IPS DF 6.9 (cell line): ENCODE data around the gene LPP.

Experiments used
- DNase-seq: peaks from one replicate; pipeline ENCODE4 v3.0.0-alpha.2; 2013; ENCODE audit warnings: low read depth, low spot score
- H3K27ac ChIP-seq: one replicate; pipeline ENCODE4 v1.5.1; 2013; ENCODE audit warnings: low read length, control low read depth
- H3K27me3 ChIP-seq: 2 replicates; pipeline ENCODE4 v1.6.1; 2013; ENCODE audit warnings: mild to moderate bottlenecking, low read length; ENCODE audit not compliant: control insufficient read depth, insufficient read depth
- H3K36me3 ChIP-seq: 2 replicates; pipeline ENCODE4 v1.6.1; 2013; ENCODE audit warnings: low read length; ENCODE audit not compliant: control insufficient read depth, insufficient read depth
- H3K4me1 ChIP-seq: 2 replicates; pipeline ENCODE4 v1.6.1; 2013; ENCODE audit warnings: low read length; ENCODE audit not compliant: control insufficient read depth, insufficient read depth
- H3K4me3 ChIP-seq: 2 replicates; pipeline ENCODE4 v1.5.1; 2013; ENCODE audit warnings: mild to moderate bottlenecking, low read length
- H3K9me3 ChIP-seq: 2 replicates; pipeline ENCODE4 v1.6.1; 2013; ENCODE audit warnings: low read length, inconsistent platforms; ENCODE audit not compliant: control insufficient read depth, insufficient read depth
- WGBS: extraction: QIAGEN DNeasy Blood & Tissue Kit; methylation state at CpG from one replicate; pipeline ENCODE4 v1.1.7; 2013; ENCODE audit warnings: mixed read lengths, missing lambda C conversion rate; ENCODE audit not compliant: insufficient read length, insufficient coverage; 5-methylcytosine and 5-hydroxymethylcytosine counted together

The LPP gene

GRCh38 chr3:188822411-188822810 lies 668.5 kb downstream of the LPP start:
- Histone ChIP-seq H3K4me3 (no peak overlapping the region), H3K36me3 (no peaks in the 10 kb centered on the region), H3K4me1 (no peaks in the 10 kb centered on the region), H3K9me3 (no peaks in the 10 kb centered on the region), H3K27me3 (no peaks in the 10 kb centered on the region), H3K27ac (no peak overlapping the region)
- WGBS: no CpG with 5 or more reads among the region's 2 CpGs
- DNase-seq: no peak

- H3K9me3 ChIP-seq: no peaks in the 10 kb centered on the region
- WGBS: no CpG with 5 or more reads among the region's 8 CpGs
- H3K4me1 ChIP-seq: no peaks in the 10 kb centered on the region
- H3K27me3 ChIP-seq: no peaks in the 10 kb centered on the region
- no peak for DNase-seq
- no peaks in the 10 kb centered on the region for H3K36me3 ChIP-seq
- no peak overlapping the region for H3K27ac ChIP-seq
- H3K4me3 ChIP-seq: no peak overlapping the region
Observed at GRCh38 chr3:188824566-188824965, 670.6 kb downstream of the LPP start.

GRCh38 chr3:188825901-188826300 lies 671.9 kb downstream of the LPP start:
- Histone ChIP-seq H3K27me3 (no peaks in the 10 kb centered on the region), H3K36me3 (no peaks in the 10 kb centered on the region), H3K4me1 (no peaks in the 10 kb centered on the region), H3K4me3 (no peak overlapping the region), H3K9me3 (no peaks in the 10 kb centered on the region), H3K27ac (no peak overlapping the region)
- no CpG with 5 or more reads among the region's 6 CpGs for WGBS
- no peak for DNase-seq

- Histone ChIP-seq H3K4me3 (no peak overlapping the region), H3K9me3 (no peaks in the 10 kb centered on the region), H3K27ac (no peak overlapping the region), H3K27me3 (no peaks in the 10 kb centered on the region), H3K4me1 (no peaks in the 10 kb centered on the region), H3K36me3 (no peaks in the 10 kb centered on the region)
- DNase-seq: no peak
- WGBS: no CpG with 5 or more reads among the region's 1 CpG
Observed at GRCh38 chr3:188826574-188826973, 672.6 kb downstream of the LPP start.

GRCh38 chr3:188827103-188827502 lies 673.1 kb downstream of the LPP start:
- no peak overlapping the region for H3K27ac ChIP-seq
- H3K4me3 ChIP-seq: no peak overlapping the region
- no peaks in the 10 kb centered on the region for H3K9me3 ChIP-seq
- no peaks in the 10 kb centered on the region for H3K36me3 ChIP-seq
- WGBS: no CpG with 5 or more reads among the region's 1 CpG
- no peak for DNase-seq
- H3K4me1 ChIP-seq: no peaks in the 10 kb centered on the region
- no peaks in the 10 kb centered on the region for H3K27me3 ChIP-seq

- H3K9me3 ChIP-seq: no peaks in the 10 kb centered on the region
- no peaks in the 10 kb centered on the region for H3K4me1 ChIP-seq
- H3K36me3 ChIP-seq: no peaks in the 10 kb centered on the region
- no peaks in the 10 kb centered on the region for H3K27me3 ChIP-seq
- H3K27ac ChIP-seq: no peak overlapping the region
- 100% methylated on average over 2 of the region's 3 CpGs for WGBS
- no peak overlapping the region for H3K4me3 ChIP-seq
- no peak for DNase-seq
Observed at GRCh38 chr3:188827576-188827975, 673.6 kb downstream of the LPP start.

- Histone ChIP-seq H3K36me3 (no peaks in the 10 kb centered on the region), H3K4me3 (no peak overlapping the region), H3K4me1 (no peaks in the 10 kb centered on the region), H3K9me3 (no peaks in the 10 kb centered on the region), H3K27ac (no peak overlapping the region), H3K27me3 (no peaks in the 10 kb centered on the region)
- no peak for DNase-seq
- WGBS: no CpG with 5 or more reads among the region's 6 CpGs
Observed at GRCh38 chr3:188829130-188829529, 675.2 kb downstream of the LPP start.

- no CpG with 5 or more reads among the region's 3 CpGs for WGBS
- no peaks in the 10 kb centered on the region for H3K9me3 ChIP-seq
Observed at GRCh38 chr3:188829576-188829975, 675.6 kb downstream of the LPP start.

GRCh38 chr3:188830893-188831292 lies 676.9 kb downstream of the LPP start:
- no peak overlapping the region for H3K4me3 ChIP-seq
- H3K4me1 ChIP-seq: no peaks in the 10 kb centered on the region
- H3K27me3 ChIP-seq: no peaks in the 10 kb centered on the region
- H3K27ac ChIP-seq: no peak overlapping the region
- DNase-seq: no peak
- H3K36me3 ChIP-seq: no peaks in the 10 kb centered on the region
- no peaks in the 10 kb centered on the region for H3K9me3 ChIP-seq
- WGBS: no CpG with 5 or more reads among the region's 2 CpGs

More at GRCh38 chr3:188829576-188829975, 675.6 kb downstream of the LPP start:
- Histone ChIP-seq H3K27ac (no peak overlapping the region), H3K4me3 (no peak overlapping the region), H3K27me3 (no peaks in the 10 kb centered on the region), H3K36me3 (no peaks in the 10 kb centered on the region), H3K4me1 (no peaks in the 10 kb centered on the region)
- DNase-seq: no peak

- Histone ChIP-seq H3K27me3 (no peaks in the 10 kb centered on the region), H3K4me1 (no peaks in the 10 kb centered on the region), H3K27ac (no peak overlapping the region), H3K36me3 (no peaks in the 10 kb centered on the region), H3K9me3 (no peaks in the 10 kb centered on the region), H3K4me3 (no peak overlapping the region)
- DNase-seq: no peak
- no CpG with 5 or more reads among the region's 3 CpGs for WGBS
Observed at GRCh38 chr3:188832146-188832545, 678.2 kb downstream of the LPP start.

- H3K4me1 ChIP-seq: no peaks in the 10 kb centered on the region
- no peak overlapping the region for H3K4me3 ChIP-seq
- no peak for DNase-seq
- no CpG with 5 or more reads among the region's 5 CpGs for WGBS
- H3K9me3 ChIP-seq: no peaks in the 10 kb centered on the region
- no peaks in the 10 kb centered on the region for H3K27me3 ChIP-seq
- no peaks in the 10 kb centered on the region for H3K36me3 ChIP-seq
- no peak overlapping the region for H3K27ac ChIP-seq
Observed at GRCh38 chr3:188832961-188833721, 679.2 kb downstream of the LPP start.
